ENCODE data around the gene ITIH3. TPM values are rescaled to one million over a fixed set of nuclear protein-coding genes. Genes with fewer than 3 reads are reported as not detected.

The ITIH3 gene, protein sequence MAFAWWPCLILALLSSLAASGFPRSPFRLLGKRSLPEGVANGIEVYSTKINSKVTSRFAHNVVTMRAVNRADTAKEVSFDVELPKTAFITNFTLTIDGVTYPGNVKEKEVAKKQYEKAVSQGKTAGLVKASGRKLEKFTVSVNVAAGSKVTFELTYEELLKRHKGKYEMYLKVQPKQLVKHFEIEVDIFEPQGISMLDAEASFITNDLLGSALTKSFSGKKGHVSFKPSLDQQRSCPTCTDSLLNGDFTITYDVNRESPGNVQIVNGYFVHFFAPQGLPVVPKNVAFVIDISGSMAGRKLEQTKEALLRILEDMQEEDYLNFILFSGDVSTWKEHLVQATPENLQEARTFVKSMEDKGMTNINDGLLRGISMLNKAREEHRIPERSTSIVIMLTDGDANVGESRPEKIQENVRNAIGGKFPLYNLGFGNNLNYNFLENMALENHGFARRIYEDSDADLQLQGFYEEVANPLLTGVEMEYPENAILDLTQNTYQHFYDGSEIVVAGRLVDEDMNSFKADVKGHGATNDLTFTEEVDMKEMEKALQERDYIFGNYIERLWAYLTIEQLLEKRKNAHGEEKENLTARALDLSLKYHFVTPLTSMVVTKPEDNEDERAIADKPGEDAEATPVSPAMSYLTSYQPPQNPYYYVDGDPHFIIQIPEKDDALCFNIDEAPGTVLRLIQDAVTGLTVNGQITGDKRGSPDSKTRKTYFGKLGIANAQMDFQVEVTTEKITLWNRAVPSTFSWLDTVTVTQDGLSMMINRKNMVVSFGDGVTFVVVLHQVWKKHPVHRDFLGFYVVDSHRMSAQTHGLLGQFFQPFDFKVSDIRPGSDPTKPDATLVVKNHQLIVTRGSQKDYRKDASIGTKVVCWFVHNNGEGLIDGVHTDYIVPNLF
- total RNA-seq = 1.1 TPM in 1 of 2 replicates, not detected in the other

GRCh38 chr3:52794612-52795099 lies at the start of gene ITIH3:
Gene ITIH3 (plus strand): TSS chr3:52794796. CDS start chr3:52794804, 8 bp downstream.

GRCh38 chr3:52770496-52771333 lies 23.9 kb upstream of the ITIH3 start, which contains the start of gene NEK4:
Gene NEK4 (minus strand): TSS chr3:52770940. CDS start chr3:52770746, 194 bp downstream.

DNA sequence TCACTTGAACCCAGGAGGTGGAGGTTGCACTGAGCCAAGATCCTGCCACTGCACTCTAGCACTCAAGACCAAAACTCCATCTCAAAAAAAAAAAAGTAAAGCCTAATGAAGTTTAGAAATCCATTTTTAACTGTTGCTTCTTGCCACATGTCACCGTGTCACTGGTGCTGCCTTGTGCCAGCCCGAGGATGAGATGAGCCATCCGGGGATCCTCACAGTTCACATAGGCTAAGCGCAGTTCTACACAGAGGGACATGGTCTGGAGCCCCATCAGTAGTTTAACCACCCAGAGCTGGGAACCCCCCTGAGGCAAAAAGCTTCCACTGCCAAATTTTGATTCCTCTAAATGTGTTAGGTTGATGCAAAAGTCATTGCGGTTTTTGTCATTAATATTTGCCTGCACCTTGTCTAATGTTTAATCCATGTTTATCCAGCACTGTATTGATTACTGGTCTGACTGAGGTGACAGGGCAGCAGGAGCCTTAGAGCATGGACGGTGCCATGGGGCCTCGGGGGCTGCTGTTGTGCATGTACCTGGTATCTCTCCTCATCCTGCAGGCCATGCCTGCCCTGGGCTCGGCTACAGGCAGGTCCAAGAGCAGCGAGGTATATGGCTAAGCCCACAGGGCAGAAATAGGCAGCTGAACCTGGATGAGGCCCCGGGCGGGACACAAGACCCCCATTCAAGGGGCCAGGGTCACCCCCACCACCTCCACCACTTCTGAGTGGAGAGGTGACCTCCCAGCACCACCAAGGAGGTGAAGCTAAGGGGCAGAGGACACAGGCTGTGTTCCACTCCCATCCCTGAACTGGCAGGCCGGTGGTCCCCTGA lies 17.3 kb upstream of the ITIH3 start, which contains the start of gene ITIH1:
Gene ITIH1 (plus strand): TSS at position 473 of the 832 bp plus-strand sequence. CDS start 17 bp downstream, at position 490.

DNA sequence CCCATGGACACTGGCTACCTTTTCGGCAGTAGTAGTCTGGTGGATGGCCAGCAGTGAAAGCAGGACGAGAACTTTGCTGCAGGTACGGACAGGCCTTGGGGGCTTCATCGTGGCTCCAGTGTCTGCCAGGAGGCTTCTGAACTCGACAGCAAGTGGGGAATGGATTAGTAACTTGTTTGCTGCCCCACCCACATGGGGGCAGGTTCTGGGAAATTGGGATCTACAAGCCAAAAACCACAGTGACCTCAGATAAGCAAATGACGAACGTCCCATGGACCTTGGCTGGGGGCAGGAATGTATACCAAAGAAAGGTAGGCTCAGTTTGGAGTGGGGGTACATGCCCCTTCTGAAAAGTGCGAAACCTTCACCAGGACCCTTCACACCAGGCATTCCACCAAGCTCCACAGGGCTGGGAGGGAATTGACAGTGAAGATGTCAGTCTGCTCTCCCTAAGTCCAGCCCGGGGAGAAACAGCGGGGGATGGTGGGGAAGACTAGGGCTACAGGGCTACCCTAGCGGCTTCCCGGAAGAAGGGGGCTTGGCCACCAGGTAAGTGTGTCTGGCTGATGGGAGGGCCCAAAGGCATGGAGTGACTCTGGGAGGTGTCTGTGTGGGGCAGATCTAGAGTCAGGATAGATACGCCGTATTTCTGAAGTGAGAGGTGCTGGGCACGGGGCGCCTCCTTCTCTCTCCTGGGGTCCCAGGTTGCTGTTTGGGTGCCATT lies 36.1 kb downstream of the ITIH3 start, which contains the start of gene ITIH4:
Gene ITIH4 (minus strand): TSS at position 138 of the 724 bp plus-strand sequence. CDS start 30 bp downstream, at position 108.

DNA sequence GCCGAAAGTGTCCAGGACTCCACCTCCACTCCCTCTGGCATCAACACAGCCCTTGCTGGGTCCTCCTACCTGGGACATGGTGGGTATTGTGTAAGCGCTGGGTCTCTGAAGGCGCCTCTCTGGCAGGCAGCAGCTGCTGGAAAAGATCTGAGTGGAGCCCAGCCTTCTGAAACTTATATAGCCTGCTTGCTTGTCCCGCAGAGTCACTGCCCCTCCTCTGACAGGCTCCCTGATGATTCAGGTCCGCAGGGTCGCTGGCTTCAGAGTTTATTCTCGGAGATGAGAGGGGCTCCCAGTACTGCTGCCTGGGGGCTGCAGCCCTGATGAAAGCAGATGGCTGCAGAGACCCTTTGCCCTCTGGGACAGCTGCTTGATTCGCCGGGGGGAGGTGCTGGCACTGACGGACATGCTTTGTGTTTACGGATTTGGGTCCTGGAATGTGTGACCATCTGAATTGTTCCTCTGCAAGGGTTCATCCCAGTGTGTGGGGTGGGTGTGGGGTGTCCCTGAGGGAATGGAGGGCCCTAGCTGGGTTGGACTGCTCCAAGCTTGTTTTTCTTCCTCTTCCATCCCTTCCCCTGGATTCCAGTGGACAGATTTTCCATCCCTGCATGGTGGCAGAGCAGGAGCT lies 40.4 kb downstream of the ITIH3 start, which contains the start of gene MUSTN1:
Gene MUSTN1 (minus strand): TSS at position 149 of the 631 bp plus-strand sequence. CDS start 71 bp downstream, at position 78.

Small RNA genes lying within 50 kb of the gene (small RNA-seq; reads per million reads assigned to genes)
- gene MIR8064 (not detected), gene MUSTN1 (not detected)

Other genes with a start within 250 kb of the ITIH3 start
- gene PBRM1, start 108.9 kb upstream of the ITIH3 start, total RNA-seq = 75.4 and 82.8 TPM in 2 replicates
- gene GNL3, start 108.8 kb upstream of the ITIH3 start, total RNA-seq = 113 and 126 TPM in 2 replicates
- gene GLT8D1, start 89.0 kb upstream of the ITIH3 start, total RNA-seq = 94.7 and 97.8 TPM in 2 replicates
- gene SPCS1, start 88.7 kb upstream of the ITIH3 start, total RNA-seq = 32.5 and 50.0 TPM in 2 replicates
- 20.9 and 28.4 TPM in 2 replicates for gene NEK4, start 23.9 kb upstream of the ITIH3 start, total RNA-seq
- gene ITIH1, start 17.2 kb upstream of the ITIH3 start, total RNA-seq = not detected in 2 replicates
- 2.2 and 2.4 TPM in 2 replicates for gene ITIH4, start 35.9 kb downstream of the ITIH3 start, total RNA-seq
- gene MUSTN1, start 40.2 kb downstream of the ITIH3 start, total RNA-seq = not detected in 2 replicates
- gene STIMATE, start 102.8 kb downstream of the ITIH3 start, total RNA-seq = 16.9 and 19.7 TPM in 2 replicates